Gastroesophageal sphincter (tissue), 3 donors: ENCODE results near the gene TWF2.

Source experiments
- CTCF ChIP-seq, 4 experiments: fragments of 200-600 bp in 2 of 4; fragments of 450-650 bp in 2 of 4; sonication (generic) in 1 of 4; IDR thresholded peaks; one replicate each; pipeline ENCODE4 v1.5.1; 2017 to 2019; ENCODE audit warnings: antibody characterized with exemption in 4 of 4, mild to moderate bottlenecking in 2 of 4, moderate library complexity in 2 of 4
- POLR2A ChIP-seq, 2 donors: fragments of 450-650 bp; IDR thresholded peaks; one replicate each; pipeline ENCODE4 v1.6.1; 2017; ENCODE audit warnings: antibody characterized with exemption in 2 of 2, mild to moderate bottlenecking in 2 of 2, moderate library complexity in 1 of 2

DNA sequence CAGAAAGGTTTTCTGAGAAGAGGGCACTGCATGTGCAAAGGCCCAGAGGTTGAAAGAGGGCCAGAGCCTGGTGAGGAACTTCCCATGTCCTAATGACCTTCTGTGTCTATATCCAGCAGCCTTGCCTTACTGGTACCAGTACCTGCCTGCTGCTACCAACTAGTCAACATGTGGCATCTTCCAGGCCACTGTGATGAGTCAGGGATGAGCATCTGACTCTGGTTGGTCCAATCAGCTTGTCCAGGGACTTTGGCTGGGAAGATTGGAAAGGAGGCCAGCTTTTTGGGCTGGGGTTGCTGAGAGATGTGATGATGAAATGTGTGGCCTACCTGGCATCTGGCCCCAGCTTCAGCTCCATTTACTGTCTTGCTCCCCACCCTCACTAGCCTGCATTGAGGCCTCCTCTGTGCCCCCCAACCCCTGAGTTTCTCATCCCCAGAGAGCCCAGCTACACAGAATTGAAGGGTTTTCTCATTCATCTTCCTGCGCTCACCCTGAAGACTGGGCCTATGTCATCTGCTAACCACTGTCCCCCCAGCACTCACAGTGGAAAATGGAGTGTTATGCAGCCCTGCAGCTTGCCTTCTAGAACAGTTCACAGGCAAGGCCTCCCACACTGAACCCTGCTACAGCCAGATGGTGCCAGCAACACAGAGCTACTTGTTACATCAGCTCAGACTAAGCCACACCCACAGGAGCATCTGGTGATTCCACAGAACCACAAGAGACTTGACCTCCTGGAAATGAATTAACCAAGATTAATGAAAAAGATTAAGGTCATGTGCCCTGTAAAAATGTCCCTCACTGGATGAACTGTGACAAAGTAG is 1.3 kb upstream of the TWF2 start:
- no peak for TF ChIP-seq CTCF (IDR thresholded peaks at IDR 0.05)
- no peak for TF ChIP-seq POLR2A (IDR thresholded peaks at IDR 0.05)
